ENCODE measurements around the gene RABGEF1. TPM values are rescaled to one million over a fixed set of nuclear protein-coding genes. Genes with fewer than 3 reads are reported as not detected.

RABGEF1 gene
- total RNA-seq, 1 donor from 2014 or later = 14.1 TPM

- Mint-ChIP-seq H3K4me3 (ENCODE audit: unreplicated experiment) (no peak overlapping the region), H3K9me3 (ENCODE audit: unreplicated experiment) (peaks cover 14% of the 10 kb centered on the region)
Observed at GRCh38 chr7:66727058-66727457, 13.5 kb upstream of the RABGEF1 start.

GRCh38 chr7:66728571-66728970 lies 12.0 kb upstream of the RABGEF1 start:
- H3K4me3 Mint-ChIP-seq (ENCODE audit: unreplicated experiment) = no peak overlapping the region
- no peak overlapping the region for H3K27ac Mint-ChIP-seq (ENCODE audit: unreplicated experiment)
- no peak for DNase-seq
- H3K27me3 Mint-ChIP-seq (ENCODE audit: unreplicated experiment) = peaks cover 8% of the 10 kb centered on the region
- peaks cover 14% of the 10 kb centered on the region for H3K9me3 Mint-ChIP-seq (ENCODE audit: unreplicated experiment)
- no peak for TF ChIP-seq CTCF (IDR thresholded peaks at IDR 0.05; ENCODE audit: partially characterized antibody, unreplicated experiment)
- H3K4me1 Mint-ChIP-seq (ENCODE audit: low read depth, unreplicated experiment) = no peaks in the 10 kb centered on the region
- H3K36me3 Mint-ChIP-seq (ENCODE audit: unreplicated experiment) = peaks cover 32% of the 10 kb centered on the region

More at GRCh38 chr7:66727058-66727457, 13.5 kb upstream of the RABGEF1 start:
- no peaks in the 10 kb centered on the region for H3K4me1 Mint-ChIP-seq (ENCODE audit: low read depth, unreplicated experiment)
- H3K36me3 Mint-ChIP-seq (ENCODE audit: unreplicated experiment) = peaks cover 32% of the 10 kb centered on the region
- H3K27ac Mint-ChIP-seq (ENCODE audit: unreplicated experiment) = no peak overlapping the region
- H3K27me3 Mint-ChIP-seq (ENCODE audit: unreplicated experiment) = peaks cover 8% of the 10 kb centered on the region
- DNase-seq = no peak
- TF ChIP-seq CTCF (IDR thresholded peaks at IDR 0.05; ENCODE audit: partially characterized antibody, unreplicated experiment) = no peak

- no peak for TF ChIP-seq CTCF (IDR thresholded peaks at IDR 0.05; ENCODE audit: partially characterized antibody, unreplicated experiment)
- peaks cover 11% of the 10 kb centered on the region for H3K9me3 Mint-ChIP-seq (ENCODE audit: unreplicated experiment)
- no peak overlapping the region for H3K27ac Mint-ChIP-seq (ENCODE audit: unreplicated experiment)
- H3K27me3 Mint-ChIP-seq (ENCODE audit: unreplicated experiment) = peaks cover 6% of the 10 kb centered on the region
- peaks cover 27% of the 10 kb centered on the region for H3K36me3 Mint-ChIP-seq (ENCODE audit: unreplicated experiment)
- no peak overlapping the region for H3K4me3 Mint-ChIP-seq (ENCODE audit: unreplicated experiment)
- DNase-seq = no peak
- H3K4me1 Mint-ChIP-seq (ENCODE audit: low read depth, unreplicated experiment) = no peaks in the 10 kb centered on the region
Observed at GRCh38 chr7:66729274-66729673, 11.3 kb upstream of the RABGEF1 start.

GRCh38 chr7:66731986-66732385 lies 8.5 kb upstream of the RABGEF1 start:
- H3K27ac Mint-ChIP-seq (ENCODE audit: unreplicated experiment) = no peak overlapping the region
- DNase-seq = no peak
- H3K36me3 Mint-ChIP-seq (ENCODE audit: unreplicated experiment) = peaks cover 31% of the 10 kb centered on the region
- peaks cover 14% of the 10 kb centered on the region for H3K9me3 Mint-ChIP-seq (ENCODE audit: unreplicated experiment)
- peaks cover 6% of the 10 kb centered on the region for H3K27me3 Mint-ChIP-seq (ENCODE audit: unreplicated experiment)
- TF ChIP-seq CTCF (IDR thresholded peaks at IDR 0.05; ENCODE audit: partially characterized antibody, unreplicated experiment) = no peak
- H3K4me1 Mint-ChIP-seq (ENCODE audit: low read depth, unreplicated experiment) = no peaks in the 10 kb centered on the region
- H3K4me3 Mint-ChIP-seq (ENCODE audit: unreplicated experiment) = no peak overlapping the region

- Mint-ChIP-seq H3K27me3 (ENCODE audit: unreplicated experiment) (peaks cover 6% of the 10 kb centered on the region), H3K4me1 (ENCODE audit: low read depth, unreplicated experiment) (no peaks in the 10 kb centered on the region), H3K27ac (ENCODE audit: unreplicated experiment) (peak overlapping the region; percentile 15), H3K4me3 (ENCODE audit: unreplicated experiment) (no peak overlapping the region), H3K9me3 (ENCODE audit: unreplicated experiment) (peaks cover 14% of the 10 kb centered on the region), H3K36me3 (ENCODE audit: unreplicated experiment) (peaks cover 31% of the 10 kb centered on the region)
- no peak for DNase-seq
- no peak for TF ChIP-seq CTCF (IDR thresholded peaks at IDR 0.05; ENCODE audit: partially characterized antibody, unreplicated experiment)
Observed at GRCh38 chr7:66732439-66732838, 8.1 kb upstream of the RABGEF1 start.

All from glutamatergic neuron (in vitro differentiated cells).